H1 (cell line): ENCODE data around the gene NUP133. TPM values are rescaled to one million over a fixed set of nuclear protein-coding genes. Genes with fewer than 3 reads are reported as not detected.

ENCODE experiments used
- CTCF ChIA-PET: fragments of 300-600 bp; sonication (Branson Sonifier 250); formaldehyde crosslinking; loops from one replicate; lab custom pipeline; 2021; ENCODE audit not compliant: partially characterized antibody; lab: Charles Lee
- POLR2A ChIA-PET: fragments of 300-600 bp; sonication (Branson Sonifier 250); formaldehyde crosslinking; loops from one replicate; lab custom pipeline; 2021; ENCODE audit warnings: inconsistent platforms; ENCODE audit not compliant: partially characterized antibody; lab: Charles Lee
- DNase-seq, 2 experiments: peaks; one replicate each; pipeline versions ENCODE4 v3.0.0 to v3.0.0-alpha.2; 2010 to 2022; ENCODE audit warnings: low spot score in 2 of 2, low read depth in 1 of 2, mixed read lengths in 1 of 2
- FAIRE-seq: peaks from 2 replicates; lab custom pipeline; 2011; peaks lifted over from hg19 to GRCh38; lab: Jason Lieb, UNC
- H2AFZ ChIP-seq: 2 replicates; pipeline ENCODE4 v1.8.1; 2012; ENCODE audit warnings: low read length, inconsistent platforms
- H2AK5ac ChIP-seq: 2 replicates; pipeline ENCODE4 v1.6.1; 2013; ENCODE audit warnings: low read depth, low read length
- H2BK120ac ChIP-seq: replicated peaks from 2 replicates; pipeline ENCODE3; 2013; ENCODE audit warnings: low read depth, low read length, inconsistent platforms
- H2BK12ac ChIP-seq: 2 replicates; pipeline ENCODE4 v1.6.1; 2013; ENCODE audit warnings: low read depth, low read length
- H2BK15ac ChIP-seq: 2 replicates; pipeline ENCODE4 v1.6.1; 2013; ENCODE audit warnings: low read length
- H2BK20ac ChIP-seq: 2 replicates; pipeline ENCODE4 v1.6.1; 2013; ENCODE audit warnings: low read length
- H2BK5ac ChIP-seq: 2 replicates; pipeline ENCODE4 v1.6.1; 2013; ENCODE audit warnings: low read depth, low read length
- H3K14ac ChIP-seq: 2 replicates; pipeline ENCODE4 v1.6.1; 2013; ENCODE audit warnings: inconsistent platforms; ENCODE audit not compliant: insufficient read length
- H3K18ac ChIP-seq: 2 replicates; pipeline ENCODE4 v1.6.1; 2013; ENCODE audit warnings: low read length; ENCODE audit errors: extremely low read depth
- H3K23ac ChIP-seq: 2 replicates; pipeline ENCODE4 v1.6.1; 2013; ENCODE audit warnings: inconsistent platforms; ENCODE audit not compliant: insufficient read length
- H3K23me2 ChIP-seq: 2 replicates; pipeline ENCODE4 v1.6.1; 2013; ENCODE audit warnings: low read depth, low read length
- H3K27ac ChIP-seq: 2 replicates; pipeline ENCODE4 v1.6.1; 2011; ENCODE audit warnings: low read depth, low read length, inconsistent platforms
- H3K27me3 ChIP-seq, 4 experiments: replicated peaks in 1 of 4; 1 replicate in 1 of 4; 2 replicates in 3 of 4; pipeline versions ENCODE4 v1.6.1 to v1.8.1; 2011 to 2013; ENCODE audit warnings: low read length in 3 of 4, mild to moderate bottlenecking in 3 of 4, inconsistent platforms in 2 of 4, mixed read lengths in 2 of 4, moderate library complexity in 1 of 4; ENCODE audit not compliant: control insufficient read depth in 3 of 4, insufficient read depth in 3 of 4; ENCODE audit errors: extremely low read depth in 1 of 4
- H3K36me3 ChIP-seq, 4 experiments: 2 replicates each; pipeline versions ENCODE4 v1.6.1 to v1.8.1; 2011 to 2013; ENCODE audit warnings: mild to moderate bottlenecking in 4 of 4, low read length in 3 of 4, moderate library complexity in 2 of 4, control low read depth in 1 of 4, inconsistent platforms in 1 of 4; ENCODE audit not compliant: insufficient read depth in 4 of 4, control insufficient read depth in 2 of 4
- H3K4ac ChIP-seq: replicated peaks from 2 replicates; pipeline ENCODE3; 2013; ENCODE audit warnings: low read length, low read depth, mixed read lengths, inconsistent platforms; ENCODE audit not compliant: insufficient read length
- H3K4me1 ChIP-seq, 4 experiments: replicated peaks in 1 of 4; 1 replicate in 1 of 4; 2 replicates in 3 of 4; pipeline versions ENCODE4 v1.6.1 to v1.8.1; 2011 to 2013; ENCODE audit warnings: low read length in 3 of 4, inconsistent platforms in 2 of 4, mixed read lengths in 1 of 4; ENCODE audit not compliant: insufficient read depth in 4 of 4, control insufficient read depth in 3 of 4
- H3K4me2 ChIP-seq, 2 experiments: 2 replicates each; pipeline versions ENCODE4 v1.6.1 to v1.8.1; 2011 to 2013; ENCODE audit warnings: low read depth in 2 of 2, low read length in 2 of 2, control low read depth in 1 of 2, inconsistent platforms in 1 of 2, mild to moderate bottlenecking in 1 of 2; ENCODE audit not compliant: insufficient read depth in 1 of 2
- H3K4me3 ChIP-seq, 4 experiments: fragments of 200-600, 300-600 bp in 1 of 4; sonication (generic), shearing (Covaris generic), sonication (Bioruptor Twin) in 1 of 4; 2 replicates each; pipeline versions ENCODE4 v1.5.1 to v1.8.1; 2011 to 2016; ENCODE audit warnings: low read length in 4 of 4, low read depth in 3 of 4, control low read depth in 2 of 4, inconsistent platforms in 2 of 4, mild to moderate bottlenecking in 2 of 4, mixed read lengths in 1 of 4, moderate library complexity in 1 of 4; ENCODE audit not compliant: insufficient read depth in 2 of 4; ENCODE audit errors: extremely low read depth in 1 of 4
- H3K56ac ChIP-seq: replicated peaks from 2 replicates; pipeline ENCODE3; 2013; ENCODE audit warnings: low read depth, mild to moderate bottlenecking, mixed read lengths, low read length, inconsistent platforms; ENCODE audit not compliant: insufficient read length
- H3K79me1 ChIP-seq: 2 replicates; pipeline ENCODE4 v1.6.1; 2013; ENCODE audit warnings: low read depth, low read length, control low read depth
- H3K79me2 ChIP-seq, 2 experiments: 2 replicates each; pipeline versions ENCODE4 v1.6.1 to v1.8.1; 2012 to 2013; ENCODE audit warnings: low read length in 2 of 2, mild to moderate bottlenecking in 2 of 2, inconsistent platforms in 1 of 2; ENCODE audit not compliant: insufficient read depth in 2 of 2, control insufficient read depth in 1 of 2
- H3K9ac ChIP-seq, 4 experiments: replicated peaks in 1 of 4; 1 replicate in 1 of 4; 2 replicates in 3 of 4; pipeline versions ENCODE4 v1.6.1 to v1.8.1; 2011 to 2013; ENCODE audit warnings: low read depth in 3 of 4, low read length in 3 of 4, control low read depth in 2 of 4, mild to moderate bottlenecking in 2 of 4, moderate library complexity in 2 of 4, inconsistent platforms in 1 of 4; ENCODE audit errors: extremely low read depth in 1 of 4
- H3K9me3 ChIP-seq, 2 experiments: 2 replicates each; pipeline versions ENCODE4 v1.6.1 to v1.8.1; 2012 to 2013; ENCODE audit warnings: mild to moderate bottlenecking in 2 of 2, moderate library complexity in 2 of 2, control low read depth in 1 of 2, inconsistent platforms in 1 of 2, low read depth in 1 of 2, low read length in 1 of 2, mixed read lengths in 1 of 2; ENCODE audit not compliant: insufficient read depth in 2 of 2
- H4K20me1 ChIP-seq, 2 experiments: replicated peaks in 1 of 2; 2 replicates each; pipeline versions ENCODE3 to v1.8.1; 2011 to 2013; ENCODE audit warnings: inconsistent platforms in 2 of 2, low read length in 2 of 2, mild to moderate bottlenecking in 1 of 2; ENCODE audit not compliant: insufficient read depth in 2 of 2, control insufficient read depth in 1 of 2
- H4K5ac ChIP-seq: 2 replicates; pipeline ENCODE4 v1.6.1; 2013; ENCODE audit warnings: low read length, low read depth, mixed read lengths, inconsistent platforms; ENCODE audit not compliant: insufficient read length
- H4K8ac ChIP-seq: 2 replicates; pipeline ENCODE4 v1.8.0; 2013; ENCODE audit warnings: mild to moderate bottlenecking, moderate library complexity, low read length, inconsistent platforms; ENCODE audit not compliant: insufficient read depth; ENCODE audit errors: extremely low read depth
- H4K91ac ChIP-seq: replicated peaks from 2 replicates; pipeline ENCODE3; 2013; ENCODE audit warnings: low read length, mixed read lengths, inconsistent platforms; ENCODE audit not compliant: insufficient read length
- HDAC6 ChIP-seq: IDR thresholded peaks from one replicate; pipeline ENCODE4 v1.7.1; 2012; ENCODE audit warnings: low read depth, mild to moderate bottlenecking, inconsistent platforms, low read length, moderate library complexity
- YY1 ChIP-seq: IDR thresholded peaks from 2 replicates; pipeline ENCODE4 v1.6.1; 2011; ENCODE audit warnings: low read depth, mild to moderate bottlenecking, low read length
- WGBS, 2 experiments: shearing (Covaris generic) in 1 of 2; methylation state at CpG; one replicate each; pipeline versions ENCODE4 v1.1.6 to v1.1.7; 2013 to 2015; ENCODE audit warnings: low lambda C conversion rate in 2 of 2, mixed read lengths in 2 of 2, inconsistent platforms in 1 of 2, low coverage in 1 of 2, missing lambda C conversion rate in 1 of 2; ENCODE audit not compliant: insufficient replicate concordance in 2 of 2, insufficient coverage in 1 of 2, insufficient read length in 1 of 2; ENCODE audit errors: extremely low coverage in 1 of 2, missing lambda C conversion rate in 1 of 2; 5-methylcytosine and 5-hydroxymethylcytosine counted together
- polyA plus RNA-seq, 7 experiments: library from polyadenylated mRNA; depleted of rRNA in 3 of 7; stranded (reverse) in 5 of 7; unstranded in 2 of 7; fragments of >200 nt in 5 of 7; fragments of 200-250 nt in 2 of 7; gene quantifications; 1 replicate in 5 of 7; 2 replicates in 1 of 7; 4 replicates in 1 of 7; pipeline versions ENCODE4 v1.2.1 to v1.2.3, GENCODE V29; 2011 to 2013; ENCODE audit warnings: missing spikeins in 2 of 7, mixed read lengths in 2 of 7
- total RNA-seq: library from RNA; stranded (reverse); fragmentation: NEBNext Ultra II Directional; extraction: Animal tissue kit (Norgen Biotek cat#: 25700); gene quantifications from 2 replicates; pipeline ENCODE4 v1.2.1, GENCODE V29; 2021

NUP133 gene
- total and polyA plus RNA-seq, 2 of the 8 experiments (the other 6 are each of a cell fraction or from before 2014, with no cell fraction given) = 20.6 to 72.1 TPM

- DNase-seq (no peak), FAIRE-seq (no peak)
- no peak overlapping the region for H2BK5ac ChIP-seq
- POLR2A ChIA-PET = interaction anchor here (0.9 to 1.4 kb wide), 2 partner anchors 18 to 20 kb away, joined by 3 read pairs; no protein-coding TSS in a partner anchor
- H3K79me2 ChIP-seq = no peaks in the 10 kb centered on the region
- TF ChIP-seq YY1 (no peak), HDAC6 (no peak)
- H2BK120ac ChIP-seq = no peak overlapping the region
- H3K56ac ChIP-seq = no peak overlapping the region
- no peak overlapping the region for H2AK5ac ChIP-seq
- no peak overlapping the region for H3K4me3 ChIP-seq
- H3K79me1 ChIP-seq = no peaks in the 10 kb centered on the region; the same call in 1 of the 2 replicates
- H4K5ac ChIP-seq = no peak overlapping the region
- H3K27ac ChIP-seq = no peak overlapping the region
- H3K4me1 ChIP-seq = no peaks in the 10 kb centered on the region
- H2BK20ac ChIP-seq = no peak overlapping the region
- whole genome bisulfite sequencing, 2 experiments = 85% methylated on average over 7 of the region's 7 CpGs; no CpG with 5 or more reads in 1 of the 2 experiments
- no peak overlapping the region for H2AFZ ChIP-seq
- no peaks in the 10 kb centered on the region for H3K27me3 ChIP-seq
- CTCF ChIA-PET = interaction anchor here (0.7 to 1.0 kb wide), 3 partner anchors 11 to 219 kb away, joined by 3 to 6 read pairs (median 3); no protein-coding TSS in a partner anchor
- no peaks in the 10 kb centered on the region; the same call in 1 of the 2 replicates for H3K23me2 ChIP-seq
- no peak overlapping the region for H3K9ac ChIP-seq
- H4K8ac ChIP-seq = no peak overlapping the region
- H3K14ac ChIP-seq = no peak overlapping the region
- H4K20me1 ChIP-seq = no peaks in the 10 kb centered on the region
- H3K4me2 ChIP-seq = no peak overlapping the region
- H4K91ac ChIP-seq = no peak overlapping the region
- H3K36me3 ChIP-seq = peaks cover 19 to 88% (median 54%) of the 10 kb centered on the region in 4 experiments
- H2BK15ac ChIP-seq = no peak overlapping the region
- H3K9me3 ChIP-seq = no peaks in the 10 kb centered on the region
- H3K18ac ChIP-seq = no peak overlapping the region
- no peak overlapping the region for H3K23ac ChIP-seq
- H3K4ac ChIP-seq = no peak overlapping the region
- no peak overlapping the region for H2BK12ac ChIP-seq
Observed at GRCh38 chr1:229461032-229461668, 47.0 kb downstream of the NUP133 start.
